ENCODE data around the gene TPST2.

The TPST2 gene

DNA sequence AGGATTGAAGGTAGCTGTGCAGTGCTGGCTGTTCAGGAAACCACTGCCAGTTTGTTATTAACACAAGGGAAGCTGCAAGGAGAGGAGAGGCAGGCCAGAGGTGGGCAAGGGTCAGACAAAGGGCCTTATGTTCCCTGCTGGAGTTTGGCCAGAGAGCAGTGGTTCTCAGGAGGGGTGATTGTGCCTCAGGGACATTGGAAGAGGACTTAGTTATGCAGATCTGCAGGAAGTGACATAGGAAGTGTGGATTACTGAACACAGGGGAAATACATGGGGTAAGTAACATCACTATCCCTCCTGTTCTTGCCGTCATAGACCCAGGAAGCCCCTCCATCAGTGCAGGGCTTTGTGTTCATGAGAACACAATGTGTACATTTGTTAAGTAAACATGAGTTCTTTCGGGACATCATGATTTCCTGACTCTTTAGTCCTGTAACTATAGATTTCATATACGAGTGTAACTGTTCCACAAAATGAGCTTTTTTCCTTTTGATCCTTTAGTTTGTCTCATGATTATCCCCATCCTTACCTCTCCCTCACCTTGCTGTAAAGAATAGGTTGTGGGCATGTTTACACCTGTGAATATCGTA, 100.4 kb downstream of the TPST2 start:
- no peak overlapping the region for H3K4me3 ChIP-seq
- DNase-seq (ENCODE audit: low spot score in 2 of 2): no peak
- in situ Hi-C loops (cut with MboI; ENCODE audit: low sequenced_read_pairs): no loop called here
- H3K27me3 ChIP-seq (ENCODE audit: low read depth): no peaks in the 10 kb centered on the region
- H3K4me1 ChIP-seq: peaks cover 7% of the 10 kb centered on the region
- H3K36me3 ChIP-seq (replicated peaks): peaks cover 64% of the 10 kb centered on the region
- no peaks in the 10 kb centered on the region for H3K9me3 ChIP-seq

DNA sequence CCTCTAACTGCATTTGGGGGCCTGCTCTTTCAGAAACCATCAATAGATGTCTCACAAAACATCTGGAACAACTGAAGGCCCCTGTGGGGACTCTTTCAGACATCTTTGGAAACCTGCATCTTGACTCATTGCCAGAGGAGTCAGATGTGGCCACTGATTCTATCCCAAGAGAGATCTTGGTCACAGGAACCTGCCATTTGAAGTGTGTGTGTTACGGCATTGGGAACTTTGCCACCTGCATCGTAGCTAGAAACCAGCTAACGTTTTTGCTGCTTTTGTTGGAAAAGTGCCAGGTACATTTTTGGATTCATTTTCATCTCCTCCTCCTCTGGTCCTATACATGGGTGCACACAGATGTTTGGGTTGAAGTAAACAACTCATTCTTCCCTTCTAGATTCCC, 101.9 kb downstream of the TPST2 start:
- Histone ChIP-seq H3K27me3 (ENCODE audit: low read depth) (no peaks in the 10 kb centered on the region), H3K36me3 (replicated peaks) (peaks cover 54% of the 10 kb centered on the region), H3K4me3 (no peak overlapping the region), H3K9me3 (no peaks in the 10 kb centered on the region), H3K4me1 (peaks cover 10% of the 10 kb centered on the region)
- in situ Hi-C loops (cut with MboI; ENCODE audit: low sequenced_read_pairs): no loop called here
- DNase-seq (ENCODE audit: low spot score in 2 of 2): no peak

DNA sequence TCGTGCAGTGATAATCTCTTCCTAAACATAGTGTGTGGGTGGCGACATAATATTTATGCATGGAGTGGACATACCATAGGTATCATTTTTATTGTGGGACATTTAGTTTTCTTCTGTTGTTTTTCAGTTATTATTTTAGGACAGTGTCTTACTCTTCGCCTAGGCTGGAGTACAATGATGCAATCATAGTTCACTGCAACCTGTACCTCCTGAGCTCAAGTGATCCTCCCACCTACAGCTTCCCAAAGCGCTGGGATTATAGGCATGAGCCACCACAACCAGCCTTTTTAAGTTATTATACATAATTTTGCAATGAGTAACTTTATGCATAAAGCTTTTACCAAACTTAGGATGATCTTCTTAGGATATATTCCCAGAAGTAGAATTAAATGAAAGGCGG, 103.5 kb downstream of the TPST2 start:
- Histone ChIP-seq H3K9me3 (no peaks in the 10 kb centered on the region), H3K4me3 (no peak overlapping the region), H3K27me3 (ENCODE audit: low read depth) (no peaks in the 10 kb centered on the region), H3K36me3 (replicated peaks) (peaks cover 43% of the 10 kb centered on the region), H3K4me1 (peaks cover 26% of the 10 kb centered on the region)
- in situ Hi-C loops (cut with MboI; ENCODE audit: low sequenced_read_pairs): no loop called here
- no peak for DNase-seq (ENCODE audit: low spot score in 2 of 2)

DNA sequence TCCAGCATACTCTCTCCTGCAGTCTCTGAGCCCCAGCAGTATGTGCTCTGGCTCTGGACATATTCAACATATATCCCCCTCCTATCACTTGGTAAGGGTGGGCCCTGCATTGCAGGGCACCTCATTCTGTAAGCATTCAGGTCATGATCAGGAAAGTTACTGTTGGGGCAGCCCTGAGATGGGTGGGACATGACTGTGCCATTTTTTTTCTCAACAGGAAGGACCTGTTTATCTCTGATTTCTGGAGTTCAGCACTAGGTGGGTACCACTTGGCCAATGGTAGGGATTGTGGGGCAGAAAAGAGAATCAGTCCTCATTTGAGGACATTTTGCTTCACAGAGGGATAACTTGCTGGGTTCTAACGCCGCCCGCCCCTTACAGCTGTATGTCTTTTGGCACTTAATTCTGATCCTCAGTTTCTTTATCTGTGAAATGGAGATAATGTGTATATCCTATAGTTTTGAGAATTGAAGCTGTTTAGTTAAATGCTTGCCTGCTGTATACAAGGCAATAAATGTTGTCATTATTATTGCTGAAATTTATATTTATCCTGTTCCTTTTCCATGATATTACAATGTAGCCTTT, 104.0 kb downstream of the TPST2 start:
- DNase-seq (ENCODE audit: low spot score in 2 of 2): no peak
- no peaks in the 10 kb centered on the region for H3K9me3 ChIP-seq
- no peaks in the 10 kb centered on the region for H3K27me3 ChIP-seq (ENCODE audit: low read depth)
- H3K36me3 ChIP-seq (replicated peaks): peaks cover 41% of the 10 kb centered on the region
- in situ Hi-C loops (cut with MboI; ENCODE audit: low sequenced_read_pairs): no loop called here
- H3K4me3 ChIP-seq: no peak overlapping the region
- H3K4me1 ChIP-seq: peaks cover 31% of the 10 kb centered on the region

DNA sequence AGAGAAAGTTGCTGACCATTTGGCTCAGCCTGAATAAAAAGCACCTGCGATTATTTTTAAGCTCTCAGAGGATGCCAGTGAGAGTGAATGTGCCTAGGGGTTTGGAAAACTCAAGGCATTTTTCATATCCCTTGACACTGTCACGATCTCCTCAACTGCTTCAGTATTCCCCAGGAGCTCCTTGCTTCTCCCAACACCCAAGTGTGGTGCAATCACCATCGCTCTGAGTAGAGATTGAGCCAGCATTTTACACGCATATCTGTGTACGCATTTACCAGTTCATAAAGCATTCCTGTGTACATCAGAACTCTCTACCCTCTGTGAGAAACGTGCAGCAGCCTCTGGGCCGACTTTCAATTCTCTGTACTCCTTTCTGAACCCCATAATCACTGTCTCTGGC, 104.9 kb downstream of the TPST2 start:
- no peak for DNase-seq (ENCODE audit: low spot score in 2 of 2)
- H3K27me3 ChIP-seq (ENCODE audit: low read depth): no peaks in the 10 kb centered on the region
- H3K9me3 ChIP-seq: no peaks in the 10 kb centered on the region
- H3K4me3 ChIP-seq: peak overlapping the region; percentile 98
- in situ Hi-C loops (cut with MboI; ENCODE audit: low sequenced_read_pairs): no loop called here
- H3K4me1 ChIP-seq: peaks cover 38% of the 10 kb centered on the region
- H3K36me3 ChIP-seq (replicated peaks): peaks cover 38% of the 10 kb centered on the region

DNA sequence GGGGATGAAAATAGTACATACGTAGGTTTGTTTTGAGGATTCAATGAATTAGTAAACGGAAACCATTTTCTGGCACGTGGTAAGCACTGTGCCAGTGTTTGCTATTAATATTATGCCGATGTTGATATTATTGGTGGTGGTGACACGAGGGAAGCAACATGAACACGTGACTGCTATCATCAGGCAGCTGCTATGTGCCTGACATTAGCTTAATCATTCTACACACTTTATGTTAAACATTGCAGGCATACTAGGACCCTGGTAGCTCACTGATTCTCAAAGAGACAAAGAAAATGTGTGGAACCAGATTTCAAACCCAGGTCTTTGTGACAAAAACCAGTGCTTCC, 105.6 kb downstream of the TPST2 start:
- Histone ChIP-seq H3K36me3 (replicated peaks) (peaks cover 33% of the 10 kb centered on the region), H3K4me3 (peak overlapping the region; percentile 98), H3K4me1 (peaks cover 44% of the 10 kb centered on the region), H3K27me3 (ENCODE audit: low read depth) (no peaks in the 10 kb centered on the region), H3K9me3 (no peaks in the 10 kb centered on the region)
- in situ Hi-C loops (cut with MboI; ENCODE audit: low sequenced_read_pairs): no loop called here
- no peak for DNase-seq (ENCODE audit: low spot score in 2 of 2)

DNA sequence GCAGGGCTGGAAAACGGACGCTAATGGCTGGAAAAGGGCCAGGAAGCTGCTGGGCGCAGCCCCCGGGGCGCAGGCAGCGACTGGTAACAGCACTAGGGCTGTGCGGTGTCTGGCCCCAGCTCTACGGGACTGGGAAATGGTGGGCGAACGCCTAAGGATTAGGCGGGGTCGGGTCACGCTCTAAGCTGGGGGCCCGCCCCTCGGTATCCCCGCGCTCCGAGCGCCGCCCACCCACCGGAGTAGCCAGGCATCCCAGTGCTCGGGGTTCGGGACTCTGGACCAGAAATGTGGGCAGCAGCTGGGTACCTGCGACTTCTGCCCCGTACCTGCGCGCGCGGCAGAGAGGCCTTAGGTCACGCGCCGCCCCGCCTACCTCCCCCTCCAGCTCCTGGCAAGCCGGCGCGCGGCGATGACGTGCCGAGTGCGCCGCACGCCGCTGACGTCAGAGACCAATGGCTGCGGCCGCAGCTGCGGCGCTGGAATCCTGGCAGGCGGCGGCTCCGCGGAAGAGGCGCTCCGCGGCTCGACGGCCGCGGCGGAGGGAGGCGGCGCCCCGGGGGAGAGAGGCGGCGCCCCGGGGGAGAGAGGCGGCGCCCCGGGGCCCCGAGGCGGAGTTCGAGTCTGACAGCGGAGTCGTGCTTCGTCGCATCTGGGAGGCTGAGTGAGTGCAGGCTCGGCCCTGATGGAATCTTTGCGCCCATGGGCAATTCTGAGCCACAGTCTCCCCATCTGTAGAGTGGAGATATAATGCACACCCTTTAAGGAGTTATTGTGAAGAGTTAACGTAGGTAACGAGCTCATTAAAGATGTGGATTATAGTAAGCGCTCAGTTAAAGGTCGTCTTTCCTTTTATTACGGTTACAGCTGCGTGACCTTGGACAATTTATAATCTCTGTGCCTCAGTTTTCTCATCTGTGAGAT, 106.2 kb downstream of the TPST2 start, which contains the start of the genes HPS4 and SRRD:
Gene HPS4, minus strand, starts transcription at position 345 of the 921 bp plus-strand sequence. CDS start 2,021 bp downstream, outside the sequence.
Gene SRRD, plus strand, starts transcription at position 439 of the 921 bp plus-strand sequence. Its CDS starts 14 bp downstream, at position 453.
- Histone ChIP-seq H3K36me3 (replicated peaks) (peaks cover 37% of the 10 kb centered on the region), H3K4me3 (peak within 1 kb of the TSS; percentile 98), H3K27me3 (ENCODE audit: low read depth) (no peaks in the 10 kb centered on the region), H3K9me3 (no peaks in the 10 kb centered on the region), H3K4me1 (peaks cover 48% of the 10 kb centered on the region)
- in situ Hi-C loops (cut with MboI; ENCODE audit: low sequenced_read_pairs): no loop called here
- DNase-seq (ENCODE audit: low spot score in 2 of 2): peak; percentile 81 to 91

DNA sequence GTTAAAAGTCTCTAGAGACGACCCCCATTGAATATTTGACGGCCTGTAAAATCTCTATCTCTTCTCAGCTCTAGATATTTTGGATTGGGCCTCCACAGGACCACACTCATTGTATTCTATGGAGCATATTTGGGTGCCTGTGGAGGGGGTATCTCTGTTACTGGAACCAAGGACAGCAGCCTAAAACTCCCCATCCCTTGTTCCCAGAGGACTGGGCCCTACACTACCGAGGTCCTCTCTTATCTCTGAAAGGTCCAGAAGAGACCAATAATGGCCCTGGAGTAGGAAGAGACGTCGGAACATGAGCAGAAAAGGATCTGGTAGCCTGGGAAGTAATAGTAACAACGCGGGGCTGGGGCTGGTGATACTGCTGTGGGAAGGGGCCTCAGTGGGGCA, 106.9 kb downstream of the TPST2 start:
- Histone ChIP-seq H3K36me3 (replicated peaks) (peaks cover 31% of the 10 kb centered on the region), H3K4me3 (peak overlapping the region; percentile 98), H3K27me3 (ENCODE audit: low read depth) (no peaks in the 10 kb centered on the region), H3K4me1 (peaks cover 48% of the 10 kb centered on the region), H3K9me3 (no peaks in the 10 kb centered on the region)
- in situ Hi-C loops (cut with MboI; ENCODE audit: low sequenced_read_pairs): no loop called here
- DNase-seq (ENCODE audit: low spot score in 2 of 2): no peak

DNA sequence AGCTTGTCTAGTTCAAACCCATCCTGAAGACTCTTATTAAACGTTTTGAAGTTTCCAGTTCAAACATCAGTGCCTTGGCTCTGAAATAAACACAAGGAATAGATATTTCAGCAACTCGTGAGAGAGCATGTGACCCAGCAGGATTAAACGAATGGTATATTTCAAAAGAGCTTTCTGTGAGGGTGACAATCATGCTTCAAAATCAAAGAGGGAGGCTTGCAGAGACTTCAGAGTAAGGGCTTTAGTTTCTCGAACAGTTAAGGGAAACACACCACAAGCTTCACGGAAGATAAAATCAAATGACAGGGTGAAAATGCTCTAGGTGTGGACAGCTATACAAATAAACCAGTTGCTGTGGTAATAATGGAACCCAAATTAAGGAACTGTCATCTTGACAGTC, 107.8 kb downstream of the TPST2 start:
- DNase-seq (ENCODE audit: low spot score in 2 of 2): no peak
- Histone ChIP-seq H3K36me3 (replicated peaks) (peaks cover 31% of the 10 kb centered on the region), H3K9me3 (no peaks in the 10 kb centered on the region; the same call in 1 of the 2 replicates), H3K4me1 (peaks cover 48% of the 10 kb centered on the region), H3K27me3 (ENCODE audit: low read depth) (no peaks in the 10 kb centered on the region), H3K4me3 (peak overlapping the region; percentile 98)
- in situ Hi-C loops (cut with MboI; ENCODE audit: low sequenced_read_pairs): no loop called here

DNA sequence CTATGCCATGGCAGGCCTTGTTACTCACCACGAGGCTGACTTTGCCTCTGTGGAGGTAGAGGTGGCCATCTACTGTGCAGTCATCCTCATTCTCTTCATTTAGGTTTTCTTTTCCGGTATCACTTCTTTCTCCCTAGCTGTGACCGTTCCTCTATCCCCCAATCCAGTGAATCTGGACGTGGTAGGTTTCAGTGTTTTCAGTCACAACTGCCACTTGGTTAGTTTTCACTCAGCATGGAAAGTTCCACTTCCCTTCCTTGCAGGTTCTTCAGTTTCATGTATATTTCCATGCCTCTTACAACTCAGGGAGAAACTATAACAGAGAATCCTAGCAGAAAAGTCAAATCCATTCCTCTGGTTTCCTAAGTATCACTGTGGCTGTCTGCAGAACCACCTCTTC, 108.2 kb downstream of the TPST2 start:
- in situ Hi-C loops (cut with MboI; ENCODE audit: low sequenced_read_pairs): no loop called here
- H3K36me3 ChIP-seq (replicated peaks): peaks cover 35% of the 10 kb centered on the region
- no peak overlapping the region for H3K4me3 ChIP-seq
- H3K4me1 ChIP-seq: peaks cover 48% of the 10 kb centered on the region
- no peaks in the 10 kb centered on the region; the same call in 1 of the 2 replicates for H3K9me3 ChIP-seq
- no peaks in the 10 kb centered on the region for H3K27me3 ChIP-seq (ENCODE audit: low read depth)
- no peak for DNase-seq (ENCODE audit: low spot score in 2 of 2)

DNA sequence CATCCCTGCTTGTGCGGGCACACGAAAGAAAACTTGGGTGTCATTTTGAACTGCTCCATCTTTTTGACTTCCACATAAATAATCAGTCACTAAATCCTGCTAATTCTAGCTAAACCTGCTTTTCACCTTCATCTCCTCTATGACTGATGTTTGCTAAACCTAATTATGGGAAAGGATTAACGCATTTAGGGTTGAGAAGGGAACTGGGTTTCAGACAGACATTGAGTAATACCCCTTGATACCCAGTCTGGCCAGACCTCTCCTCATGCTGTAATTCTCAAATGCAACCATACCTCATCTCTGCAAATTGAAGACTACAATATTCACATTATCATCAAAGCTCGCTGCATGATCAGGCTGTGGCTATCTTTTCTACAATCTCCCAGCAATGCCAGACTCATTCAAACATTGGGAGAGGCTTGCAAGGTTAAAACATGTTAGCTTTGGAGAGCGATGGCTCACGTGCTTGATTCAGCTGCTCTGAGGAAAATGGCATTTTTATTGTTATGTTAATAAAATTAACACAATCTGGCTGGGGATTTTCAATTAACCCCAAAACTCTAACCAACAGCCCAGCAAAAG, 108.7 kb downstream of the TPST2 start:
- Histone ChIP-seq H3K36me3 (replicated peaks) (peaks cover 37% of the 10 kb centered on the region), H3K9me3 (no peaks in the 10 kb centered on the region; the same call in 1 of the 2 replicates), H3K4me3 (no peak overlapping the region), H3K4me1 (peaks cover 48% of the 10 kb centered on the region), H3K27me3 (ENCODE audit: low read depth) (no peaks in the 10 kb centered on the region)
- in situ Hi-C loops (cut with MboI; ENCODE audit: low sequenced_read_pairs): no loop called here
- no peak for DNase-seq (ENCODE audit: low spot score in 2 of 2)

DNA sequence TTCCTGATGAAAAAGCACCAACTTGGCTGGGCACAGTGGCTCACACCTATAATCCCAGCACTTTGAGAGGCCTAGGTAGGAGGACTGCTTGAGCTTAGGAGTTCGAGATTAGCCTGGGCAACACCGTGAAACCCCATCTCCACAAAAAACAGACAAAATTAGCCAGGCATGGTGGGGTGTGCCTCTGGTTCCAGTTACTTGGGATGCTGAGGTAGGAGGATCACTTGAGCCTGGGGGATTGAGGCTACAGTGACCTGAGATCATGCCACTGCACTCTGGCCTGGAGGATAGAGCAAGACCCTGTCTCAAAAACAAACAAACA, 109.4 kb downstream of the TPST2 start:
- no peak for DNase-seq (ENCODE audit: low spot score in 2 of 2)
- H3K27me3 ChIP-seq (ENCODE audit: low read depth): no peaks in the 10 kb centered on the region
- in situ Hi-C loops (cut with MboI; ENCODE audit: low sequenced_read_pairs): no loop called here
- H3K9me3 ChIP-seq: no peaks in the 10 kb centered on the region; the same call in 1 of the 2 replicates
- H3K4me1 ChIP-seq: peaks cover 48% of the 10 kb centered on the region
- H3K36me3 ChIP-seq (replicated peaks): peaks cover 36% of the 10 kb centered on the region
- H3K4me3 ChIP-seq: no peak overlapping the region

DNA sequence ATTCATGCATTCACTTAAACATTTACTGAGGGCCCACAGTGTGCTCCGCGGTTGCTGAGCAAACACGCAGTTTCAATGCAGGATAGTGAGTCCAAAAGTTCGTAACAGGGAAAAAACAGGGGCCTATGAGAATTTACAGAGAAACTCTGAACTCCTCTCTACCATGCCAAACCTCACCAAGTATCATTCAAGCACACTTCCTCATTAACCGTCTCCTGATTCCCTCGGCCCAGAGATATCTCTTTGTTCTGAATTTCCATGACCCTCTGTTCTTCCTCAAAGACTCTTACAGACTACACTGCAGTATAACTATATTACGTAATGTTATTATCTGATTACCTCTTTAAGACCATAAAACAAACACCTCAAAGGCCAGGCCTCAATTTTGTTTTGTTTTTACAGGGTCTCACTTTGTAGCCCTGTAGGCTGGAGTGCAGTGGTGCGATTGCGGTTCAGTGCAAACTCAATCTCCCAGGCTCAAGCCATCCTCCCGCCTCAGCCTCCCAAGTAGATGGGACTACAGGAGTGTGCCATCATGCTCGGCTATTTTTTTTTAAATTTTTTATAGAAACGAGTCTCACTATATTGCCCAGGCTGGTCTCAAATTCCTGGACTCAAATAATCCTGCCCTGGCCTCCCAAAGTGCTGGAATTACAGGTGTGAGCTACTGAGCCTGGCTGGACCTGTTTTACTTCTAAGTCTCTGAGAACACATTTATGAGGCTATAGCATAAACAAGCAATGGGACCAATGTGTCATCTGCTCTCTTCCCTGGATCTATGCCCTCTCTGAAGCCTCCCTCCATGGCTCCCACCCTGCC, 109.9 kb downstream of the TPST2 start:
- no peaks in the 10 kb centered on the region for H3K27me3 ChIP-seq (ENCODE audit: low read depth)
- no peaks in the 10 kb centered on the region; the same call in 1 of the 2 replicates for H3K9me3 ChIP-seq
- DNase-seq (ENCODE audit: low spot score in 2 of 2): peak in 1 of 2 experiments; percentile 21
- peaks cover 36% of the 10 kb centered on the region for H3K36me3 ChIP-seq (replicated peaks)
- peaks cover 46% of the 10 kb centered on the region for H3K4me1 ChIP-seq
- in situ Hi-C loops (cut with MboI; ENCODE audit: low sequenced_read_pairs): no loop called here
- peak overlapping the region; percentile 22 for H3K4me3 ChIP-seq

Measured in HAP-1 (cell line).